SKM-1 treated with dmso at 0.1 percent for 144 hours (cell line): ENCODE results near the gene CPEB2.

Source experiments
- DNase-seq: peaks from one replicate; lab custom pipeline; 2025; ENCODE audit not compliant: unreplicated experiment; lab: John Stamatoyannopoulos, UW

The CPEB2 gene

GRCh38 chr4:15116509-15117079 is 114.3 kb downstream of the CPEB2 start:
- no peak for DNase-seq

GRCh38 chr4:15117270-15117946 is 115.1 kb downstream of the CPEB2 start:
- DNase-seq = no peak

- no peak for DNase-seq
Observed at GRCh38 chr4:15118292-15118691, 116.0 kb downstream of the CPEB2 start.
